Fibroblast of lung (primary cell): Measurements from ENCODE around the gene HGF. TPM values are rescaled to one million over a fixed set of nuclear protein-coding genes. Genes with fewer than 3 reads are reported as not detected.

Experiments used
- DNase-seq, 2 donors: peaks; one replicate each; pipeline versions ENCODE4 v3.0.0 to v3.0.0-alpha.2; 2010; ENCODE audit warnings: low read depth in 2 of 2
- H2AFZ ChIP-seq: 2 replicates; pipeline ENCODE4 v1.5.1; 2012; ENCODE audit warnings: low read length, control low read depth, inconsistent platforms
- H3K27ac ChIP-seq: 2 replicates; pipeline ENCODE4 v1.5.1; 2011; ENCODE audit warnings: low read length, control low read depth; ENCODE audit not compliant: insufficient read depth
- H3K27me3 ChIP-seq: 2 replicates; pipeline ENCODE4 v1.5.1; 2011; ENCODE audit warnings: mild to moderate bottlenecking, low read length; ENCODE audit not compliant: control insufficient read depth, insufficient read depth
- H3K36me3 ChIP-seq: 2 replicates; pipeline ENCODE4 v1.5.1; 2011; ENCODE audit warnings: low read length; ENCODE audit not compliant: control insufficient read depth, insufficient read depth
- H3K4me1 ChIP-seq: 2 replicates; pipeline ENCODE4 v1.5.1; 2011; ENCODE audit warnings: low read length; ENCODE audit not compliant: control insufficient read depth, insufficient read depth; ENCODE audit errors: extremely low read depth
- H3K4me2 ChIP-seq: 2 replicates; pipeline ENCODE4 v1.5.1; 2011; ENCODE audit warnings: low read length, control low read depth; ENCODE audit not compliant: insufficient read depth; ENCODE audit errors: extremely low read depth
- H3K4me3 ChIP-seq, 4 experiments: fragments of 200-600 bp in 1 of 4; sonication (generic) in 1 of 4; replicated peaks in 1 of 4; 2 replicates each; pipeline ENCODE4 v1.5.1; 2011 to 2016; ENCODE audit warnings: low read length in 4 of 4, low read depth in 3 of 4, mild to moderate bottlenecking in 3 of 4, control low read depth in 2 of 4, inconsistent platforms in 1 of 4, mixed read lengths in 1 of 4; ENCODE audit not compliant: insufficient read depth in 1 of 4; ENCODE audit errors: control extremely low read depth in 1 of 4
- H3K79me2 ChIP-seq: 2 replicates; pipeline ENCODE4 v1.5.1; 2012; ENCODE audit warnings: mild to moderate bottlenecking, low read length, inconsistent platforms; ENCODE audit not compliant: control insufficient read depth, insufficient read depth
- H3K9ac ChIP-seq: 2 replicates; pipeline ENCODE4 v1.5.1; 2011; ENCODE audit warnings: mild to moderate bottlenecking, low read length, control low read depth; ENCODE audit not compliant: insufficient read depth
- H3K9me3 ChIP-seq: 2 replicates; pipeline ENCODE4 v1.5.1; 2012; ENCODE audit warnings: low read depth, low read length; ENCODE audit not compliant: control insufficient read depth, insufficient read depth
- H4K20me1 ChIP-seq: 2 replicates; pipeline ENCODE4 v1.5.1; 2011; ENCODE audit warnings: low read length; ENCODE audit not compliant: control insufficient read depth, insufficient read depth; ENCODE audit errors: extremely low read depth
- EZH2 ChIP-seq: IDR thresholded peaks from 2 replicates; pipeline ENCODE4 v1.5.1; 2012; ENCODE audit warnings: low read length, control low read depth, mild to moderate bottlenecking; ENCODE audit errors: missing control alignments
- polyA plus RNA-seq, 2 donors: library from polyadenylated mRNA; depleted of rRNA in 1 of 2; stranded (reverse) in 1 of 2; unstranded in 1 of 2; fragments of >200 nt; gene quantifications; 2 replicates each; pipeline ENCODE4 v1.2.1, GENCODE V29; 2011 to 2012; ENCODE audit warnings: missing spikeins in 1 of 2
- total RNA-seq: library from RNA; depleted of rRNA; stranded (reverse); fragments of >200 nt; gene quantifications from 2 replicates; pipeline ENCODE4 v1.2.1, GENCODE V29; 2014
- TF ChIP-seq, protein P1 (sequence below), 2 donors: IDR thresholded peaks in 1 of 2; conservative IDR thresholded peaks in 1 of 2; 1 replicate in 1 of 2; 2 replicates in 1 of 2; pipeline ENCODE4 v1.5.1; 2011 to 2012; ENCODE audit warnings: low read length in 2 of 2, control low read depth in 1 of 2, inconsistent platforms in 1 of 2, low read depth in 1 of 2, mild to moderate bottlenecking in 1 of 2

Gene HGF
- total and polyA plus RNA-seq, 2 donors (not counting 1 experiment from before 2014, with no cell fraction given) = 212 to 243 TPM

GRCh38 chr7:81693894-81694293, 76.0 kb downstream of the HGF start:
- Histone ChIP-seq H3K4me3 (no peak overlapping the region), H3K79me2 (no peaks in the 10 kb centered on the region), H4K20me1 (no peaks in the 10 kb centered on the region), H3K27ac (no peak overlapping the region), H3K4me1 (peaks cover 5% of the 10 kb centered on the region), H3K4me2 (no peak overlapping the region), H3K36me3 (no peaks in the 10 kb centered on the region), H3K9ac (no peak overlapping the region), H2AFZ (no peak overlapping the region), H3K9me3 (no peaks in the 10 kb centered on the region), H3K27me3 (no peaks in the 10 kb centered on the region)
- DNase-seq = no peak
- TF ChIP-seq, protein P1, sequence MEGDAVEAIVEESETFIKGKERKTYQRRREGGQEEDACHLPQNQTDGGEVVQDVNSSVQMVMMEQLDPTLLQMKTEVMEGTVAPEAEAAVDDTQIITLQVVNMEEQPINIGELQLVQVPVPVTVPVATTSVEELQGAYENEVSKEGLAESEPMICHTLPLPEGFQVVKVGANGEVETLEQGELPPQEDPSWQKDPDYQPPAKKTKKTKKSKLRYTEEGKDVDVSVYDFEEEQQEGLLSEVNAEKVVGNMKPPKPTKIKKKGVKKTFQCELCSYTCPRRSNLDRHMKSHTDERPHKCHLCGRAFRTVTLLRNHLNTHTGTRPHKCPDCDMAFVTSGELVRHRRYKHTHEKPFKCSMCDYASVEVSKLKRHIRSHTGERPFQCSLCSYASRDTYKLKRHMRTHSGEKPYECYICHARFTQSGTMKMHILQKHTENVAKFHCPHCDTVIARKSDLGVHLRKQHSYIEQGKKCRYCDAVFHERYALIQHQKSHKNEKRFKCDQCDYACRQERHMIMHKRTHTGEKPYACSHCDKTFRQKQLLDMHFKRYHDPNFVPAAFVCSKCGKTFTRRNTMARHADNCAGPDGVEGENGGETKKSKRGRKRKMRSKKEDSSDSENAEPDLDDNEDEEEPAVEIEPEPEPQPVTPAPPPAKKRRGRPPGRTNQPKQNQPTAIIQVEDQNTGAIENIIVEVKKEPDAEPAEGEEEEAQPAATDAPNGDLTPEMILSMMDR (conservative IDR thresholded peaks at IDR 0.05 in 1 of 2, IDR thresholded peaks at IDR 0.05 in 1 of 2; ENCODE audit: low read depth in 1 of 2, low read length in 2 of 2) = no peak
- no peak for TF ChIP-seq EZH2

- H3K27ac ChIP-seq = no peak overlapping the region
- H3K4me2 ChIP-seq = no peak overlapping the region
- TF ChIP-seq, protein P1 (conservative IDR thresholded peaks at IDR 0.05 in 1 of 2, IDR thresholded peaks at IDR 0.05 in 1 of 2; ENCODE audit: low read depth in 1 of 2, low read length in 2 of 2) = no peak
- TF ChIP-seq EZH2 = no peak
- no peak overlapping the region for H3K9ac ChIP-seq
- H3K4me3 ChIP-seq = no peak overlapping the region
- no peaks in the 10 kb centered on the region for H3K27me3 ChIP-seq
- H2AFZ ChIP-seq = no peak overlapping the region
- no peaks in the 10 kb centered on the region for H4K20me1 ChIP-seq
- H3K4me1 ChIP-seq = peaks cover 5% of the 10 kb centered on the region
- no peaks in the 10 kb centered on the region for H3K9me3 ChIP-seq
- no peaks in the 10 kb centered on the region for H3K36me3 ChIP-seq
- no peak for DNase-seq
- no peaks in the 10 kb centered on the region for H3K79me2 ChIP-seq
Observed at GRCh38 chr7:81693080-81693479, 76.8 kb downstream of the HGF start.

DNA sequence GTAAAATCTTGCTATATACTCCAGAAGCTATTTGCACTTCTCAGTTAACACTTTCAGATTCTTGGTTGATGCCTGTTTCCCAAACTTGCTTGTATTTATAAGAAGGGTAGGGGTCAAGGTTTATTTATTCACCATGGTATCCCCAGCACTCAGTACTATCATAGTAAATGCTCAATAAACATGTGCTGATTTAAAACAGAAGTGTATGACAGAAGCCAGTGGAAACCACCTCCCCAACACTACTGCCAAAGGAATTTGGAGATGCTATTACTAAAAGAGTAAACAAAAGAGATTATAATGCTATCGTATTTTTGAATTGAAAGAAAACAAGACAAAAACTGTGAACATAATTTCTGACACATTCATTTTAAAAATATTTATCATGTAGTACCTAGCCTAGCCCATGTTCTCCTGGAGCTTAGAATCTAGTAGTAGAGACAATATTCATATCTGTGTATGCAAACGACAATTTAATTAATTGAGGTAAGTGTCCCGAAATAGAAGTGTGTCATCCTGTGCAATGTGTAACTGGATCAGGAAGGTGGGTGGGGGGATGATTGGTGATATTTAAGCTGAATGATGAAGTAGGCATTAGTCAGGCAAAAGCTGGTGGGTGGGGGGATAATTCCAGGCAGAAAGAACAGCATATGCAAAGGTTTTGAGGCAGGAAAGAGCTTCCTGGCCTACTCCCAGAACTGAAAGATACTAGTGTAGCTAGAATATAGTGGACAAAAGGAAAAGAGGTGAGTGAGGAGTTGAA, 77.5 kb downstream of the HGF start:
- Histone ChIP-seq H3K4me3 (no peak overlapping the region), H3K9me3 (no peaks in the 10 kb centered on the region), H3K27ac (peak overlapping the region; percentile 48), H3K36me3 (no peaks in the 10 kb centered on the region), H3K27me3 (no peaks in the 10 kb centered on the region), H3K9ac (no peak overlapping the region), H3K4me1 (peaks cover 5% of the 10 kb centered on the region), H2AFZ (no peak overlapping the region), H4K20me1 (no peaks in the 10 kb centered on the region), H3K4me2 (no peak overlapping the region), H3K79me2 (no peaks in the 10 kb centered on the region)
- TF ChIP-seq, protein P1 (conservative IDR thresholded peaks at IDR 0.05 in 1 of 2, IDR thresholded peaks at IDR 0.05 in 1 of 2; ENCODE audit: low read depth in 1 of 2, low read length in 2 of 2) = no peak
- no peak for TF ChIP-seq EZH2
- DNase-seq = peak in 1 of 2 donors; percentile 88
